ENCODE measurements around the gene CSNK1G1. TPM values are rescaled to one million over a fixed set of nuclear protein-coding genes. Genes with fewer than 3 reads are reported as not detected.

CSNK1G1 gene
- total and polyA plus RNA-seq, 2 of the 8 experiments (the other 6 are each of a cell fraction or from before 2014, with no cell fraction given), result 6.0 to 12.9 TPM

- TF ChIP-seq CBX8 (IDR thresholded peaks at IDR 0.05; ENCODE audit: borderline replicate concordance, low read depth, low read length) (no peak), CHD1 (IDR thresholded peaks at IDR 0.05; ENCODE audit: low read depth, low read length) (no peak), CBX5 (IDR thresholded peaks at IDR 0.05; ENCODE audit: low read depth, low read length) (no peak), JUND (IDR thresholded peaks at IDR 0.05; ENCODE audit: low read length) (no peak)
These were observed 67.4 kb downstream of the CSNK1G1 start (continued) for GRCh38 chr15:64288577-64288976.
